Measurements from ENCODE around the gene MMD.

GRCh38 chr17:55356434-55357328 is 65.0 kb downstream of the MMD start:
- TF ChIP-seq CTCF (IDR thresholded peaks at IDR 0.05): peak; percentile 81 to 89 (median 84)
- no peak for TF ChIP-seq POLR2A (IDR thresholded peaks at IDR 0.05)
